Neural progenitor cell (in vitro differentiated cells): ENCODE measurements around the gene VSIG10L. TPM values are rescaled to one million over a fixed set of nuclear protein-coding genes. Genes with fewer than 3 reads are reported as not detected.

Experiments
- DNase-seq: peaks from one replicate; pipeline ENCODE4 v3.0.0-alpha.2; 2016; ENCODE audit warnings: low spot score
- H2AFZ ChIP-seq: fragments of 200-600 bp; sonication (generic); replicated peaks from 2 replicates; pipeline ENCODE4 v1.6.1; 2016; ENCODE audit warnings: antibody characterized with exemption
- H3F3A ChIP-seq: fragments of 200-600 bp; sonication (generic); 2 replicates; pipeline ENCODE4 v1.6.1; 2016; ENCODE audit warnings: antibody characterized with exemption, low read depth
- H3K27ac ChIP-seq: fragments of 200-600 bp; sonication (generic); 2 replicates; pipeline ENCODE4 v1.5.1; 2016; ENCODE audit warnings: mild to moderate bottlenecking
- H3K27me3 ChIP-seq: fragments of 200-600 bp; sonication (generic); 2 replicates; pipeline ENCODE4 v1.6.1; 2016; ENCODE audit warnings: mild to moderate bottlenecking, moderate library complexity
- H3K36me3 ChIP-seq: fragments of 200-600 bp; sonication (generic); 2 replicates; pipeline ENCODE4 v1.5.1; 2016
- H3K4me1 ChIP-seq: fragments of 200-600 bp; sonication (generic); 2 replicates; pipeline ENCODE4 v1.6.1; 2016; ENCODE audit warnings: mixed run types
- H3K4me2 ChIP-seq: fragments of 200-600 bp; sonication (generic); 2 replicates; pipeline ENCODE4 v1.6.1; 2016
- H3K4me3 ChIP-seq: fragments of 200-600 bp; sonication (generic); 2 replicates; pipeline ENCODE4 v1.5.1; 2016
- H3K79me2 ChIP-seq: fragments of 200-600 bp; sonication (generic); 2 replicates; pipeline ENCODE4 v1.6.1; 2016; ENCODE audit warnings: low read depth
- H3K9ac ChIP-seq: fragments of 200-600 bp; sonication (generic); 2 replicates; pipeline ENCODE4 v1.6.1; 2016
- H3K9me3 ChIP-seq: fragments of 200-600 bp; sonication (generic); 2 replicates; pipeline ENCODE4 v1.5.1; 2016; ENCODE audit warnings: low read depth
- H4K20me1 ChIP-seq: fragments of 200-600 bp; sonication (generic); 2 replicates; pipeline ENCODE4 v1.6.1; 2016; ENCODE audit warnings: low read depth
- H3K27ac Mint-ChIP-seq: 3 replicates; pipeline ENCODE4 v1.8.0; 2021; ENCODE audit warnings: mixed read lengths
- H3K27me3 Mint-ChIP-seq: 2 replicates; pipeline ENCODE4 v1.8.0; 2022; ENCODE audit warnings: low read depth, mild to moderate bottlenecking, inconsistent platforms, moderate library complexity, mixed read lengths; ENCODE audit not compliant: insufficient read depth
- H3K36me3 Mint-ChIP-seq: 3 replicates; pipeline ENCODE4 v1.8.0; 2021; ENCODE audit warnings: mixed read lengths
- H3K4me1 Mint-ChIP-seq: 3 replicates; pipeline ENCODE4 v1.8.0; 2021; ENCODE audit warnings: mixed read lengths
- H3K4me3 Mint-ChIP-seq: 3 replicates; pipeline ENCODE4 v1.8.0; 2021; ENCODE audit warnings: mild to moderate bottlenecking, moderate library complexity, mixed read lengths
- H3K9me3 Mint-ChIP-seq: 3 replicates; pipeline ENCODE4 v1.8.0; 2020; ENCODE audit warnings: mixed read lengths
- CTCF ChIP-seq: fragments of 200-600 bp; sonication (generic); IDR thresholded peaks from 2 replicates; pipeline ENCODE4 v1.5.1; 2017; ENCODE audit warnings: antibody characterized with exemption, mild to moderate bottlenecking
- EZH2 ChIP-seq: fragments of 200-600 bp; sonication (generic); IDR thresholded peaks from 2 replicates; pipeline ENCODE4 v1.6.1; 2017; ENCODE audit warnings: antibody characterized with exemption, mild to moderate bottlenecking, moderate library complexity
- EZH2phosphoT487 ChIP-seq: fragments of 200-600 bp; sonication (generic); IDR thresholded peaks from 2 replicates; pipeline ENCODE4 v1.6.1; 2017; ENCODE audit warnings: antibody characterized with exemption
- total RNA-seq: library from RNA; depleted of rRNA; stranded (reverse); fragments of >200 nt; gene quantifications from 2 replicates; pipeline ENCODE4 v1.2.3, GENCODE V29; 2015; ENCODE audit warnings: low replicate concordance

Gene VSIG10L
- total RNA-seq, 1 donor from 2014 or later: 2.7 TPM

GRCh38 chr19:51320280-51320657, 21.7 kb downstream of the VSIG10L start:
- H3K4me1 Mint-ChIP-seq: peaks cover 20% of the 10 kb centered on the region
- Histone ChIP-seq H3K36me3 (no peaks in the 10 kb centered on the region), H3K79me2 (no peaks in the 10 kb centered on the region), H3K4me1 (no peaks in the 10 kb centered on the region), H3F3A (no peaks in the 10 kb centered on the region), H3K9me3 (no peaks in the 10 kb centered on the region), H3K9ac (no peak overlapping the region), H3K27ac (no peak overlapping the region), H3K27me3 (no peaks in the 10 kb centered on the region), H2AFZ (no peak overlapping the region), H4K20me1 (peaks cover 15% of the 10 kb centered on the region), H3K4me2 (no peak overlapping the region), H3K4me3 (no peak overlapping the region)
- H3K36me3 Mint-ChIP-seq: no peaks in the 10 kb centered on the region
- no peak overlapping the region for H3K27ac Mint-ChIP-seq
- DNase-seq: no peak
- H3K9me3 Mint-ChIP-seq: no peaks in the 10 kb centered on the region
- no peak overlapping the region for H3K4me3 Mint-ChIP-seq
- H3K27me3 Mint-ChIP-seq: peaks cover 9% of the 10 kb centered on the region
- TF ChIP-seq EZH2: no peak
- no peak for TF ChIP-seq EZH2phosphoT487
- no peak for TF ChIP-seq CTCF

- H4K20me1 ChIP-seq: peaks cover 15% of the 10 kb centered on the region
- no peaks in the 10 kb centered on the region for H3K79me2 ChIP-seq
- no peaks in the 10 kb centered on the region for H3K36me3 ChIP-seq
- no peaks in the 10 kb centered on the region for H3F3A ChIP-seq
- H3K4me2 ChIP-seq: no peak overlapping the region
- no peak overlapping the region for H3K27ac ChIP-seq
- TF ChIP-seq EZH2: no peak
- no peak for TF ChIP-seq CTCF
- TF ChIP-seq EZH2phosphoT487: no peak
- Mint-ChIP-seq H3K4me1 (peaks cover 20% of the 10 kb centered on the region), H3K36me3 (peaks cover 2% of the 10 kb centered on the region), H3K9me3 (peaks cover 2% of the 10 kb centered on the region), H3K27ac (no peak overlapping the region), H3K27me3 (peaks cover 9% of the 10 kb centered on the region), H3K4me3 (no peak overlapping the region)
- no peak overlapping the region for H2AFZ ChIP-seq
- H3K4me3 ChIP-seq: no peak overlapping the region
- no peaks in the 10 kb centered on the region for H3K27me3 ChIP-seq
- no peaks in the 10 kb centered on the region for H3K9me3 ChIP-seq
- no peaks in the 10 kb centered on the region for H3K4me1 ChIP-seq
- no peak for DNase-seq
- no peak overlapping the region for H3K9ac ChIP-seq
These were observed 22.2 kb downstream of the VSIG10L start for GRCh38 chr19:51319649-51320279.

- Histone ChIP-seq H3K9ac (no peak overlapping the region), H3K9me3 (no peaks in the 10 kb centered on the region), H3K27me3 (no peaks in the 10 kb centered on the region), H2AFZ (no peak overlapping the region), H4K20me1 (peaks cover 15% of the 10 kb centered on the region), H3K4me1 (no peaks in the 10 kb centered on the region), H3K79me2 (no peaks in the 10 kb centered on the region), H3K36me3 (no peaks in the 10 kb centered on the region), H3K27ac (no peak overlapping the region), H3K4me3 (no peak overlapping the region), H3F3A (no peaks in the 10 kb centered on the region), H3K4me2 (no peak overlapping the region)
- TF ChIP-seq CTCF (no peak), EZH2 (no peak), EZH2phosphoT487 (no peak)
- H3K27me3 Mint-ChIP-seq: peaks cover 6% of the 10 kb centered on the region
- H3K9me3 Mint-ChIP-seq: peaks cover 6% of the 10 kb centered on the region
- peak overlapping the region; percentile 36 for H3K27ac Mint-ChIP-seq
- peak; percentile 42 for DNase-seq
- peaks cover 20% of the 10 kb centered on the region for H3K4me1 Mint-ChIP-seq
- peak overlapping the region; percentile 4 for H3K4me3 Mint-ChIP-seq
- H3K36me3 Mint-ChIP-seq: peaks cover 4% of the 10 kb centered on the region
These were observed 23.0 kb downstream of the VSIG10L start for GRCh38 chr19:51318687-51319648.
